Mammary microvascular endothelial cell (primary cell): ENCODE measurements around the gene DNAJB1. TPM values are rescaled to one million over a fixed set of nuclear protein-coding genes. Genes with fewer than 3 reads are reported as not detected.

Experiments
- total RNA-seq: library from RNA; depleted of rRNA; stranded (reverse); fragments of >200 nt; gene quantifications from 2 replicates; pipeline ENCODE4 v1.2.3, GENCODE V29; 2015

The DNAJB1 gene
- 72.9 and 73.2 TPM in 2 replicates for total RNA-seq

GRCh38 chr19:14517840-14518505, at the start of gene DNAJB1:
DNAJB1 (minus strand) TSS chr19:14518397; CDS start chr19:14518349, 48 bp downstream.

GRCh38 chr19:14529254-14530004, 11.2 kb upstream of the DNAJB1 start, which contains the start of gene TECR:
TECR (plus strand) TSS chr19:14529594; CDS start chr19:14529697, 103 bp downstream.

GRCh38 chr19:14496029-14496833, 22.0 kb downstream of the DNAJB1 start, which contains the start of gene GIPC1:
GIPC1 (minus strand) TSS chr19:14496127; CDS start chr19:14482976, 13,151 bp downstream.

GRCh38 chr19:14475251-14476073, 42.7 kb downstream of the DNAJB1 start, which contains the start of gene PTGER1:
PTGER1 (minus strand) TSS chr19:14475354; CDS start chr19:14474320, 1,034 bp downstream.

Other genes starting within 250 kb of the DNAJB1 start
- 15.0 and 20.1 TPM in 2 replicates for gene ADGRE5, start 137.0 kb downstream of the DNAJB1 start, total RNA-seq
- 207 and 236 TPM in 2 replicates for gene DDX39A, start 99.1 kb downstream of the DNAJB1 start, total RNA-seq
- 231 and 235 TPM in 2 replicates for gene PKN1, start 85.1 kb downstream of the DNAJB1 start, total RNA-seq
- 0.53 and 3.4 TPM in 2 replicates for gene PTGER1, start 43.0 kb downstream of the DNAJB1 start, total RNA-seq
- 137 and 144 TPM in 2 replicates for gene GIPC1, start 22.3 kb downstream of the DNAJB1 start, total RNA-seq
- 51.2 and 56.9 TPM in 2 replicates for gene TECR, start 11.2 kb upstream of the DNAJB1 start, total RNA-seq
- 429 and 481 TPM in 2 replicates for gene NDUFB7, start 53.7 kb upstream of the DNAJB1 start, total RNA-seq
- not detected in 2 replicates for gene CLEC17A, start 64.7 kb upstream of the DNAJB1 start, total RNA-seq
- not detected in 2 replicates for gene ADGRE3, start 156.4 kb upstream of the DNAJB1 start, total RNA-seq
- 4.1 and 7.6 TPM in 2 replicates for gene ZNF333, start 171.7 kb upstream of the DNAJB1 start, total RNA-seq